ENCODE measurements around the gene IDI1.

- TF ChIP-seq CTCF (IDR thresholded peaks at IDR 0.05) = no peak
- TF ChIP-seq ZFX (IDR thresholded peaks at IDR 0.05; ENCODE audit: borderline replicate concordance) = no peak
Measured at GRCh38 chr10:1095498-1095897, 46.6 kb upstream of the IDI1 start.
